Epidermal melanocyte (primary cell): Measurements from ENCODE around the gene VPS37D.
"Not testable (repeated sequence)": the region's sequence is repeated elsewhere in the genome, so short reads cannot be mapped to it uniquely, and the experiment has no call there.

Experiments
- DNase-seq: peaks from one replicate; pipeline ENCODE4 v3.0.0; 2011; ENCODE audit warnings: low spot score; ENCODE audit not compliant: insufficient read length

VPS37D gene, protein sequence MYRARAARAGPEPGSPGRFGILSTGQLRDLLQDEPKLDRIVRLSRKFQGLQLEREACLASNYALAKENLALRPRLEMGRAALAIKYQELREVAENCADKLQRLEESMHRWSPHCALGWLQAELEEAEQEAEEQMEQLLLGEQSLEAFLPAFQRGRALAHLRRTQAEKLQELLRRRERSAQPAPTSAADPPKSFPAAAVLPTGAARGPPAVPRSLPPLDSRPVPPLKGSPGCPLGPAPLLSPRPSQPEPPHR

DNA sequence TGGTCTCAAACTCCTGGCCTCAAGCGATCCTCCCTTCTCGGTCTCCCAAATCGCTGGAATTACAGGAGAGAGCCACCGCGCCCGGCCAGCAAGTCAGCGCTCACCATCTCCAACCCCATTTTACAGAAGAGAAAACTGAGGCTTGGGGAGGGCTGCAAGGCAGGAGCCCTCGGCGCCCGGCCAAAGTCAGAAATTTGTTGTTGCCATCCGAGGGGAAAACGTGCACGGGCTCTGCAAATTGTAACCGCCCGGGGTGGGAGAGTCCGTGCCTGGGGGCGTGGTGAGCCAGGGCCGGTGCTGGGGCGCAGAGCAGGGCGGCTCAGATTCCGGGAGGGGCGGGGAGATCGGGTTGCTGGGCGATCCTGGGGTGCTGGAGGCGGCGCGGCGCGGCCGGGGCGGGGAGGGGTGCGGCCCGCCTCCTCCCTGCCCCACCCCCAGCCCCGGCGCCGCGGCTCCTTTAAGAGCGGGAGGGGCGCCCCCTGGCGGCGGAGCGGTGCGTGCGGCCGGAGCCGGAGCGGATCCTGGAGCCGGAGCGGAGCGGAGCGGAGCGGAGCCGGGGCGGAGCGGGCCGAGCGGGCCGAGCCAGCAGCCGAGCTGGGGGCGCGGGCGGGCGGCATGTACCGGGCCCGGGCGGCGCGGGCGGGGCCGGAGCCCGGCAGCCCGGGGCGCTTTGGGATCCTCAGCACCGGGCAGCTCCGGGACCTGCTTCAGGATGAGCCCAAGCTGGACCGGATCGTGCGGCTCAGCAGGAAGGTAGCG lies at the start of gene VPS37D:
VPS37D (plus strand) TSS at position 488 of the 759 bp plus-strand sequence; CDS start at position 616, 128 bp downstream.
- peak; percentile 90 for DNase-seq

DNA sequence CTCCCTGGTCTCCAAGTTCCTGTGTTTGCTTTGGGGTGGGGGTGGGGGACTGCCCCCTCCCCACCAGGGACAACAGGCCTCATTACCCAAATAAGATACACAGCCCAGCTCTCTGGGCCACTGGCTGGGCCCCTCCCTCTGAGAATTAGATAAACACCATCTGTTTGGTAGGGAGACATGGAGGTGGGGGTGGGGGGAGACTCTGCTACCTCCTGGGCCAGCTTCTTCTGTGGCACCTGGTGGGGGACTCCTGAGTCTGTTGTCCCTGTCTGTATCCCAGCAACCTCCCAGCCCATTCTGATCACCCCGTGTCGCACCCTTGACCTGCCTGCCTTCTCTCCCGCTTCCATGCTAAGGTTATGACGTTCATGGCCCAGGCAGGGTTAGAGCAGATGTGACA lies 49.1 kb upstream of the VPS37D start:
- no peak for DNase-seq

DNA sequence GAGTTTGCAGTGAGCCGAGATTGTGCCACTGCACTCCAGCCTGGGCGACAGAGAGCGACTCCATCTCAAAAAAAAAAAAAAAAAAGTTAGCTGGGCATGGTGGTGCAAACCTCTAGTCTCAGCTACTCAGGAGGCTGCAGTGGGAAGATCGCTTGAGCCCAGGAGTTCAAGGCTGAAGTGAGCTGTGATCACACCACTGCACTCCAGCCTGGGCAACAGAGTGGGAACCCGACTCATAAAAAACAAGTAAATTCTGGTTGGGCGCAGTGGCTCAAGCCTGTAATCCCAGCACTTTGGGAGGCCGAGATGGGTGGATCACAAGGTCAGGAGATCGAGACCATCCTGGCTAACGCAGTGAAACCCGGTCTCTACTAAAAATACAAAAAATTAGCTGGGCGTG lies 48.2 kb upstream of the VPS37D start:
- DNase-seq, result not testable (repeated sequence)

DNA sequence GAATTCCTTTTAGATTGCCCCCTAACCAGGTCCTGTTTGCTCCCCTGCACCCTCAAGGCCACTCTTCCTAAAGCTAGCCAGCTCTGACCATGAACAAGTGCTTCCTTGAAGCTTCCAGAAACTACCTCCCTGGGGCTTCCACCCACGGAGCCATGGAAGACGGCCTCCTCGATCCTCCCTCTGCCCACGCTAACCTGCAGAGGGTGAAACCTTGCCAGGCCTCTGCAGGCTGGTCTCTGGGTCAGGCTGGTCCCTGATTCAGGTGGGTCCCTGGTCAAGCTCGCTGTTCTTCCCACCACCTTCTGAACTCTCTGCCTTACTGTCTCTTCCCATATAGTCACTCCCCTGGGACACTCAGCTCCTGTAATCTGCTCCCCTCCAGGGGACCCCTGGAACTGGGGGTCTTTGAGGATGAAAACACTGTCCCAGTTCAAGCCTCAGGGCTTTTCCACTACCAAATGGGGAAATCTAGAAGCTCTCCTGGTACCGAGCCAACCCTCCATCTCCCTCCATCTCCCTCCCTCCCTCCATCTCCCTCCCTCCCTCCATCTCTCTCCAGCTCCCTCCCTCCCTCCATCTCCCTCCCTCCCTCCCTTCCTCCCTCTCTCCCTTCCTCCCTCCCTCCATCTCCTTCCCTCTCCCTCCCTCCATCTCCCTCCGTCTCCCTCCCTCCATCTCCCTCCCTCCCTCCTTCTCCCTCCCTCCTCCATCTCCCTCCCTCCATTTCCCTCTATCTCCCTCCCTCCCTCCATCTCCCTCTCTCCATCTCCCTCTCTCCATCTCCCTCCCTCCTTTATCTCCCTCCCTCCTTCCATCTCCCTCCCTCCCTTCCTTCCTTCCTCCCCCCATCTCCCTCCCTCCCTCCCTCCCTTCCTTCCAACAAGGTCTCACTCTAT lies 46.2 kb upstream of the VPS37D start:
- no peak for DNase-seq

DNA sequence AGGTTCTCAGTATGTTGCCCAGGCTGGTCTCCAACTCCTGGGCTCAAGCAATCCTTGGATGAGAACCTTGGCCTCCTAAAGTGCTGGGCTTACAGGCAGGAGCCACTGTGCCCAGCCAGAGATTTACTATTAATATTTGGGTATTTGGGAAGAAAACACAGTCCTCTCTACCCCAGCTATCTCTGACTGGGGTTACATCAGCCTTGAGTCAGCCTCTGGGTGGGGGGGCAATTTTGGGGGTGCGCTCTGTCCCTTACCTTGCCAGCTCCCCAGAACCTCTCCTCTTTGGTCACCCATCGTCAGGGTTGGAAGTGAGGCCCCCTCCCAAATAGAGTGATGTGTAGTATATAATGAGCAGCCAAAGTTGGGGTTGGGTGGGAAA lies 45.1 kb upstream of the VPS37D start:
- no peak for DNase-seq

DNA sequence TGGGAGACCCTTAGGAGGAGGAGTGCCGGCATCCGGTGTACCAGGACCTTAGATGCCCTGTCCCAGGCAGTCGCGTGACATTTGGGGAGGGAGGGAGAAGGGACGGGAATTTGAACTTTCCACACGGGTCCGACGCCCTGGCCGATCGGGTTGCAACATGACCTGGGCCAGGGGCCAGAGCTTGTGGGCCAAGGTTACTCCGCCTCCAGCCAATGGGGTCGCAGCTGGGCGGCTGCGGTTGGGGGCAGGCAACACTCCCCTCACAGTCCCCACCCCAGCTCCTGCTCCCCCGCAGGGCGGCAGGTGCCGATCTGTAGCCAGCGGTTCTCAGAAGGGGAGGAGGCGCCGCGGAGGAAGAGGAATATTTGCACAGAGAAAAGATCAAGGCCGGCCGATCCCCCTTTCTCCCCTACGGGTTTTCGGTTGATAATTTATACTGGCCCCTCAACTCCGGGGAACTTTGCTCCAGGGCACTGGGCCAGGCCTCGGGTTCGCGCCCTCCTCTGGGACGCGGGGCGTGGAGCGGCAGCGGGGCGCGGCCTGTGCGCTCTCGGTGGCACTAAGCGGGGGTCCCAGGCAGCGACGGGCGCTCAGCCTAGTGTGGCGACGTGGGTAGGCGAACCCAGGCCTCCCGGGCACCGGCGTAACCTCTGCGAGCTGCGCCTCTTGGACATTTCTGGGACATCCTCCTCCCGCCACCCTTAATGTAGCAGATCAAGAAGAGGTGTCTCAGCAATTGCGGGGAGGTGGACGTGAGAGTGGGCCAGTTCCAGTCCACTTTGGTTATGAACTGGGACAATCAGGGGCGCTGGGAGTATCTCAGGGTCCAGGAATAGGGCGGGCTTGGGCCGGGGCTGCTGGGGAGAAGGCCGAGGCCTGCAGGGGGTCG lies 44.5 kb upstream of the VPS37D start:
- DNase-seq, result no peak

DNA sequence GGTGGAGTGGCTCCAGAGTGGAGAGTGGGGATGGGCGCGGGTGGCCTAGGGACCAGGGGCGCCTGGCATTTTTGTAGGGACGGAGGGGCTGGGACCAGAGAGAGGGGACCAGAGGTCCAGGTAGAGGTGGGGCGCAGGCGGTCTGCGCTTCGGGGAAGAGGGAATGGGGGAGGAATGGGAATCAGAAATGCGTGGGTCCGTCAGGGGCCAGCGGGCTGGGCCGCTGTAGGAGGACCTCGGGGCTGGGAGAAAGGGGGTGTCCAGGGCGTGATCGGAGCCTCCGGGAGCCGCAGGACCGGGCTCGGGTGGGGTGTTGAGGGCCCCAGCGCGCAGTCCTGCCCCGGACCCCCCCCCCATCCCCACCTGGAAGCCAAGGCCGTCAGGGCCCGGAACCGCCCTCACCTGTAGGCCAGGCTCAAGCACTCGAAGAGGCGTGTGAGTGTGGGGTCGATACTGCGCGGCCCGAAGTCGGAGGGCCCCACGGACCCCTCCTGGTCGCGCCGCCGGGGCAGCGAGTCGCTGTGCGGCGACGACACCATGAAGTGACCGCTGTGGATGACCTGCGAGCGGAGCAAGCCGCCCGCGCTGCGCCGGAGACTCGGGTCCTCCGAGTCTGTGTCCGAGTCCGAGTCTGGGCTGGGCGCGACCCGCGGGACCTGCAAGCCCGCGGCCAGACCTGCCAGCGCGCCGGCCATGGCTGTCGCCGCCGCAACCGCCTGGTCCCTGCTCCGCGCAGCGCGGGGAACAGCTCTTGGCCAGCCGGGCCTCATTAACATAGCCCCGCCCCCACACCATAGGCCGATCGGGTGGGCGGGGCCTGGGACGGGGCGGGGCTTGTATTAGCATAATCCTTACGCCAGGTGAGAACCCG lies 43.6 kb upstream of the VPS37D start, which contains the start of gene MLXIPL:
MLXIPL (minus strand) TSS at position 725 of the 871 bp plus-strand sequence; CDS start at position 695, 30 bp downstream.
- DNase-seq, result peak; percentile 82

DNA sequence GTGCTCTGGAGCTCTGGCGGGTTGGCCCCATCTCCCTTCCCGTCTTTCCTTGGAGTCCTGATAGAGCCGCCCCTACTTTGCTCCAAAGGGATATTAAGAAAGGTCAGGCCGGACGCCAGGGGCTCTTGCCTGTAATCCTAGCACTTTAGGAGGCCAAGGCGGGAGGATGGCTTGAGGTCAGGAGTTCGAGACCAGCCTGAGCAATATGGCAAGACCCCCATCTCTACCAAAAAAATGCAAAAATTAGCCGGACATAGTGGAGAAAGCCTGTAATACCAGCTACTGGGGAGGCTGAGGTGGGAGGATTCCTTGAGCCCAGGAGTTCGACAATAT lies 43.0 kb upstream of the VPS37D start:
- no peak for DNase-seq

DNA sequence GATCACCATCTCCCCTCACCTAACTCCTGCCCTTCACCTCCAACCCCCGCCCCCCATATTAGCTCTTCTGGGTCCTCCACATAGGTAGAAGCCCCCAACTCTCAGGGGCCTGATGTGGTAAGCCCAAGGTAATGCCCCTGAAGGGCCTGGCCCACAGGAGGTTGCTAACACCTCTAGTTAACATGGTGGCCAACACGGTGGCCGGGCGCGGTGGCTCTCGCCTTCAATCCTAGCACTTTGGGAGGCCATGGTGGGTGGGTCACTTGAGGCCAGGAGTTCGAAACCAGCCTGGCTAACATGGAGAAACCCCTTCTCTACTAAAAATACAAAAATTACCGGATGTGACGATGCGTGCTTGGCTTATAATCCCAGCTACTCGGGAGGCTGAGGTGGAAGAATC lies 42.4 kb upstream of the VPS37D start:
- DNase-seq, result no peak

DNA sequence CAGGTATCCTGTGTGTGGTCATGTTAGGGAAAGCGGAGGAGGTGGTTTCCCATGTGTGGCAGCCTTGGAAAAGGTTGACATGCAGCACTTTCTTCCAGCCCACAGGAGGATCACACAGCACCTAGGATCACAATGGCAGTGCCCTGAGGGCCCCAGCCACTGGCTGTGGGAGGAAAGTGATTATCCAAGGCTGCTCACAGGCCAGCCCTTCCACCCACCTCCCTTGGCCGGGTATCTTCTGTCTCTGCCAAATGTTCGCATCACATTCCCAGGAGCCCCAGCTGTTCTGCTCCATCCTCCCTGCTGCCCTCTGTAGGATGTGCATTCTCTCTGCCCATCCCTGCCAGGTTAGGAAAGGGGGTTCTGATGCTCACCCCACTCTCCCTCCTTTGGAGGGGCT lies 40.8 kb upstream of the VPS37D start:
- DNase-seq, result no peak

DNA sequence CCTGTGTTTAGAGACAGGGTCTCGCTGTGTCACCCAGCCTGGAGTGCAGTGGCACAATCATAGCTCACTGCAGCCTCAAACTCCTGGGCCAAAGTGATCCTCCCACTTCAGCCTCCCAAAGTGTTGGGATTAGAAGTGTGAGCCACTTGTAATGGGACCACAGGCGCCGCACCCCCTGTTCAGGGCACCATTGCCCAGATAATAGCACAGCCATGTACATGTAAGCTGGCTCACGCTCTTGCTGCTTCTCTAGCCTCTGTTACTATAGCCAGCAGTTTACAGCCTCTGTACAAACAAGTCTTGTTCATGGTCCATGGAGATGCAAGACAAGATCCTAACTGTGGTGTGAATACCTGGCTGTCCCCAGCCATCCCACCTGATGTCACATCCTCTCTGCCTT lies 39.1 kb upstream of the VPS37D start:
- no peak for DNase-seq

DNA sequence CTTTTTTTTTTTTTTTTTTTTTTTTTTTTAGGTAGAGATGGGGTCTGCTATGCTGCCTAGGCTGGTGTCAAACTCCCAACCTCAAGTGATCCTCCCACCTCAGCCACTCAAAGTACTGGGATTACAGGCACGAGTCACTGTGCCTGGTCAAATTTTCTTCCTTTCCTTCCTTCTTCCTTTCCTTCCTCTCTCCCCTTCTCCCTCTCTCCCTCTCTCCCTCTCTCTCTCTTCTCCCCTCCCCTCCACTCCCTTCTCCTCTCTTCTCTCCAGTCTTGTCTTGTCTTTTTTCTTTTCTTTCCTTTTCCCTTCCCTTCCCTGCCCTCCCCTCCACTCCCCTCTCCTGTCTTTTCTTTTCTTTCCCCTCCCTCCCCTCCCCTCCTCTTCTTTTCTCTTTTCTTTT lies 36.1 kb upstream of the VPS37D start:
- DNase-seq, result no peak

DNA sequence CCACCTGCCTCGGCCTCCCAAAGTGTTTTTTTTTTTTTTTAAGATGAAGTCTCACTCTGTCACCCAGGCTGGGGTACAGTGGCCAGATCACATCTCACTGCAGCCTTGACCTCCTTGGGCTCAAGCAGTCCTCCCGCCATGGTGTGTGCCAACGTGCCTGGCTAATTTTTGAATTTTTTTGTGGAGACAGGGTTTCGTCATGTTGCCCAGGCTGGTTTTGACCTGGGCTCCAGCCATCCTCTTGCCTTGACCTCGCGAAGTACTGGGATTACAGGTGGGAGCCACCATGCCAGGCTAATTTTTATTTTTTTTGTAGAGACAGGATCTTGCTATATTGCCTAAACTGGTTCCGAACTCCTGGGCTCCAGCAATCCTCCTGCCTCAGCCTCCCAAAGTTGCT lies 34.3 kb upstream of the VPS37D start:
- no peak for DNase-seq

DNA sequence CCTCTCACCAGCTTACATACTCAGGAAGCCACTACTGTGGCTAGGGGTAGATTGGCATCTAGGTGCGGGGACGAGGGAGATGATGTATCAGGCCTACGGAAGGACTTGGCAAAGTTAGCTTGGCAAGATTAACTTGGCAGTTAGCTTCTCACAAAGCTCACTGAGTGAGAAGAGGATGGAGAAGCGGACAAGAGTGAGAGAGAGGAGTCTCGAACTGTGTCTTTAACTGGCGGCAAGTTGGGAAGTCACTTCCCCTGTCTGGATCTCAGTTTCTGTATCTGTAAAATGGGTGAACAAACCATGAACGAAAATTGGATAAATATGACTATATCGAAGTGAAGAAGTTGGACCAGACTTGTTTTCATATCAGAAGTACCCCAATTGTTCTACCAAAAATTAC lies 33.8 kb upstream of the VPS37D start:
- no peak for DNase-seq

DNA sequence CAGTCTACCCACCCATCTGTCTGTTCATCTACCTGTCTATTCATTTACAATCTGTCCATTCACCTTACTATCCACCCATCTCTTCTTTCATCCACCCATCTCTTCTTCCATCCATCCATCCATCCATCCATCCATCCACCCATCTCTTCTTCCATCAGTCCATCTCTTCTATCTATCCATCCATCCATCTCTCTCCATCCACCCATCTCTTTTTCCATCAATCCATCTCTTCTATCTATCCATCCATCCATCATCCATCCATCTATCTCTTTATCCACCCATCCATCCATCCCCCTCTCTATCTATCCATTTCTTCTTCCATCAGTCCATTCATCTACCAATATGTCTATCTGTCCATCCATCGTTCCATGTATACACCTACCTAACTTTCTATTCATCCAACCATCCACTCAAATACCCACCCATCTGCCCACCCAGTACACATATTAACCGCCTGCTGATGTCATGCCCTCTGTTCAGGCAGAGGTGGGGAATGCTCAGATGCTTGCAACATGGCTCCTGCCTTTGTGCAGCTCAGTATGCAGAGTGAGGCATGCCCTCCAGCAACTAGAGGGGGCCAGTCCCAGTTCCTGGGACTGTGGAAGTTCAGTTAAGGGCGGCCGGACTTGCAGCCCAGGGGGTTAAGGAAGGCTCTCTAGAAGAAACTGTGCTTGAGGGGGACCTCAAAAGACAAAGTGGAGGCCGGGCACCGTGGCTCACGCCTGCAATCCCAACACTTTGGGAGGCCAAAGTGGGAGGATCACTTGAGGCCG lies 32.0 kb upstream of the VPS37D start:
- no peak for DNase-seq

DNA sequence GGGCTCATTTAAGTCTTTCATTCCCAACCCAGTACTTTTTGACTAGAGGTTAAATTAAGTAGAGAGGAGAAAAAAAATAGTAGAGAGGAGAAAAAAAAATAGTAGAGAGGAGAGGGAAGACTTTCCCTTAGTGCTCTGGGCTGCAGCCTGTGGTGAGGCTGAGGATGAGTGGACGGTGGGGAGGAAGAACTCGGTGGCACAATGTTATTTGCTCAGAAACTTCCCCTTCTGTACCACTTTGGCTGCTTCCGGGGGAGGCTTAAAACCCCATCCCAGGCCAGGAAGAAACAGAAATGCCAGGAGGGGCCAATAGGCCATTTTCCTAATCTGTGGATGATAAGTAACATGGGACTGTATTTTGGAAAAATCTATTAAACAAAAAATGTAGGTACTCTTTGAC lies 28.7 kb upstream of the VPS37D start:
- no peak for DNase-seq

DNA sequence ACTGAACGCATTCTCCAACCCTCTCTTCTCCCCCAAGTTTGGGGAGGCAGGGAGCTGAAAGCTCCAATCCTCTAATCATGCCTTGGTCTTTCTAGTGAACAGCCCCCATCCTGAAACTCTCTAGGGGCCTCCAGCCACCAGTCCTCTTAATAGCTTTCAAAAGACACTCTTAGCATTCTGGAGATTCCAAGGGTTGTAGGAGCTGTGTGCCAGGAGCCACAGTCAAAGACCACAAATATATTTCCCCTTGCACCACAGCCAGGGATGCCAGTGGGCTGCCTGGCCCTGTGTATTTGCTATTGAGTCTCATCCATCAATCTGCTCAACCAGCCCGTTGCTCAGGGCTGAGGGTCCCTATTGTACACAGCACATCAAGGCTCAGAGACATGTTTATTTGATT lies 24.8 kb upstream of the VPS37D start:
- DNase-seq, result no peak

DNA sequence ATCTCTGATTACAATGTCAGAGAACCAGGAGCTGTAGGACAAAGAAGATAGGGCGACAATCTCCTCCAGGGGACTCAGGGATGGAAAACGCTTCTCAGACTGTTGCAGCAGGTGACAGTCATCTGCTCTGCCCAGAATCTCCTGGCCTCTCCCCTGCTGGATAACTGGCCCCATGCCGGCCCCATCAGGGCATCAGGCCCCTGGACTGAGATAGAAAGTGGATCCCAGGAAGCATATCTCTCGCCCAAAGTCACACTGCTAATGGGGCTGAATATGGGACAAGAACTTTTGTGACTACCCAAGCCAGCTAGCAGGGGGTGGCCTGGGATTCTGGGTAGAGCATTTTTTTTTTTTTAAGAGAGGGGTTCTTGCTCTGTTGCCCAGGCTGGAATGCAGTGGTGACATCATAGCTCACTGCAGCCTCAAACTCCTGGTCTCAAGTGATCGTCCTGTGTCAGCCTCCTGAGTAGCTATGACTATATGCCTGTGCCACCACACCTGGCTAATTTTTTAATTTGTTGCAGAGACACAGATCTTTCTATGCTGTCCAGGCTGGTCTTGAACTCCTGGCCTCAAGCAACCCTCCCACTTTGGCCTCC lies 22.8 kb upstream of the VPS37D start:
- no peak for DNase-seq

DNA sequence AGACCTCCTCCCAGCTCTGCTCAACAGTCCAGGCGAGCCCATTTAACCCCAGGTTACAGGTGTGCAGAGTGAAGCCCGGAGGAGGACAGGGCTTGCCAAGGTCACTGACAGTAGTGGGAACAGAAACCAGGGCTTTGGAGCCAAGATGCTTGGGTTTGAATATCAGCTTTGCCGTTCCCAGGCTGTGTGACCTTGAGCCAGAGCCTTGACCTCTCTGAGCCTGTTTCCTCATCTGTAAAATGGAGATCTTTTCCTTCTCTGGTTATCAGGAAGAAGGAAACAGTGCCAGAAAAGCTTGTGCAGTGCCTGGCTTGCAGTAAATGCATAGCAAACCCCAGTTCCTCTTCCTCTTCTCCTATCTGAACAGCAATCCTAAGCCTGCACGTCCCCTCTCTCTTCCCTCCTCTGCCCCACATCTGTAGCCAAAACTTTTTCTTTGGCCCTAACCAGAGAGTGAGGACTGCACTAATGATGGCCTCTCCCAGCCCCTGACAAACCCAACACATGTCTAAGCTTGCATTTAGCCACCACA lies 21.9 kb upstream of the VPS37D start:
- no peak for DNase-seq
